Large intestine (tissue), 12 donors: ENCODE results near the gene PRKCH. TPM values are rescaled to one million over a fixed set of nuclear protein-coding genes. Genes with fewer than 3 reads are reported as not detected.

Experiments used
- DNase-seq, 2 donors: peaks; one replicate each; pipeline versions ENCODE4 v3.0.0 to v3.0.0-alpha.2; 2013
- H3K27ac ChIP-seq: one replicate; pipeline ENCODE4 v1.5.1; 2013; ENCODE audit warnings: low read length
- H3K27me3 ChIP-seq: 2 replicates; pipeline ENCODE4 v1.6.1; 2013; ENCODE audit warnings: low read length; ENCODE audit not compliant: control insufficient read depth, insufficient read depth
- H3K36me3 ChIP-seq: 2 replicates; pipeline ENCODE4 v1.6.1; 2013; ENCODE audit warnings: low read length; ENCODE audit not compliant: control insufficient read depth, insufficient read depth
- H3K4me1 ChIP-seq: one replicate; pipeline ENCODE4 v1.6.1; 2013; ENCODE audit warnings: low read length; ENCODE audit not compliant: control insufficient read depth, insufficient read depth
- H3K4me3 ChIP-seq: one replicate; pipeline ENCODE4 v1.5.1; 2013; ENCODE audit warnings: low read length
- H3K9me3 ChIP-seq: one replicate; pipeline ENCODE4 v1.6.1; 2013; ENCODE audit warnings: mild to moderate bottlenecking, low read depth, low read length, moderate library complexity; ENCODE audit not compliant: control insufficient read depth
- WGBS: methylation state at CpG from one replicate; pipeline ENCODE4 v1.1.5; 2013; ENCODE audit warnings: low lambda C conversion rate; ENCODE audit not compliant: insufficient coverage; 5-methylcytosine and 5-hydroxymethylcytosine counted together
- long read RNA-seq, 11 donors: transcript quantifications; one replicate each; lab custom pipeline, GENCODE V29; 2026
- polyA plus RNA-seq: library from polyadenylated mRNA; unstranded; fragments of 120-200 nt; gene quantifications from one replicate; pipeline ENCODE4 v1.2.1, GENCODE V29; 2013

Gene PRKCH
- 7.7 TPM for polyA plus RNA-seq
- long read RNA-seq, donor 1, partial matches to known transcripts, result 0 of 1 reads
- long read RNA-seq, donor 1, other reads (novel, unspliced or antisense), result 0 of 1 reads
- long read RNA-seq, donor 2, partial matches to known transcripts, result 0 of 1 reads
- long read RNA-seq, donor 2, other reads (novel, unspliced or antisense), result 0 of 1 reads
- long read RNA-seq, donor 3, result 0 reads
- long read RNA-seq, donor 4, result 0 reads
- long read RNA-seq, donor 5, partial matches to known transcripts, result 0 of 3 reads
- long read RNA-seq, donor 5, other reads (novel, unspliced or antisense), result 0 of 3 reads
- long read RNA-seq, donor 6, partial matches to known transcripts, result 0 of 2 reads
- long read RNA-seq, donor 6, other reads (novel, unspliced or antisense), result 0 of 2 reads
- long read RNA-seq, donor 7, partial matches to known transcripts, result 0 of 1 reads
- long read RNA-seq, donor 7, other reads (novel, unspliced or antisense), result 0 of 1 reads
- long read RNA-seq, donor 8, transcript PRKCH-201 (14 exons, 3,582 nt), result major isoform, 6 of 15 reads
- long read RNA-seq, donor 8, partial matches to known transcripts, result 9 of 15 reads
- long read RNA-seq, donor 8, other reads (novel, unspliced or antisense), result 0 of 15 reads
- long read RNA-seq, donor 9, partial matches to known transcripts, result 0 of 2 reads
- long read RNA-seq, donor 9, other reads (novel, unspliced or antisense), result 0 of 2 reads
- long read RNA-seq, donor 10, partial matches to known transcripts, result 0 of 2 reads
- long read RNA-seq, donor 10, other reads (novel, unspliced or antisense), result 0 of 2 reads
- long read RNA-seq, donor 11, partial matches to known transcripts, result 0 of 4 reads
- long read RNA-seq, donor 11, other reads (novel, unspliced or antisense), result 0 of 4 reads

DNA sequence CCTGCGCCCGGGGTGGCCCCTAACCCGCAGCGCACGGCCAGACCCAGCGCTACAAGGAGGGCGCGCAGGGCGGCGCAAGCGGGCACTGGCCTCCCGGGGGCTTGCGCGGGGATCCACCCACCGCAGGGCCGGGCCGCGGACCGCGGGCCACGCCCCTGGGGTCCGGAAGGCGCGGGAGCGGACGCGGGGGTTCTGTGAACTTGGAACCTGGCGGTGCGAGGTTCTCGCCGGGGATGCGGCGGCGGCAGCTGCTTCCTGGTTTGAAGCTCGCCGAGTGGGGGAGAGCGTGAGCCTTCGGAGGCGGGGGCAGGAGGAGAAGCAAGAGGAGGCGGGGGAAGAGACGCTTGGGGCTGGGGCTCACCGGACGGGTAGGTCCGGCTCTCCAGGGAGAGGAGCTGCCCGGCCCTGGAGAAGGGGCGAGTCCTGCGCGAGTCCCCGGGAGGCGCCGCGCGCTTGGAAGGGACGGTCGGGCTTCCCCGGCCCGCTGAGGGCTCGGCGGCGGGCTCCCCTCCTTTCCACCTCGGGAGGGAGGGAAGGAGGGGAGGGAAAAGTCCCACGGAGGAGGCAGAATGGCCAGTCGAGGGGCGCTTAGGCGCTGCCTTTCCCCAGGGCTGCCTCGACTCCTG, at the start of gene PRKCH:
Gene PRKCH, plus strand, starts transcription at position 195 of the 626 bp plus-strand sequence. CDS start 523 bp downstream, outside the sequence.
- WGBS, result no CpG with 5 or more reads among the region's 66 CpGs
- H3K4me1 ChIP-seq, result no peaks in the 10 kb centered on the region
- DNase-seq, result peak; percentile 56 to 84
- H3K9me3 ChIP-seq, result no peaks in the 10 kb centered on the region
- peak within 1 kb of the TSS; percentile 27 for H3K27ac ChIP-seq
- no peaks in the 10 kb centered on the region for H3K36me3 ChIP-seq
- H3K4me3 ChIP-seq, result peak within 1 kb of the TSS; percentile 51
- peaks cover 40% of the 10 kb centered on the region for H3K27me3 ChIP-seq

- H3K9me3 ChIP-seq, result peaks cover 4% of the 10 kb centered on the region
- no peak overlapping the region for H3K4me3 ChIP-seq
- H3K36me3 ChIP-seq, result no peaks in the 10 kb centered on the region
- peak in 1 of 2 donors; percentile 62 for DNase-seq
- H3K4me1 ChIP-seq, result no peaks in the 10 kb centered on the region
- no CpG with 5 or more reads among the region's 1 CpG for WGBS
- peaks cover 18% of the 10 kb centered on the region for H3K27me3 ChIP-seq
- no peak overlapping the region for H3K27ac ChIP-seq
Measured at GRCh38 chr14:61277232-61277631, 44.1 kb upstream of the PRKCH start.

- Histone ChIP-seq H3K27ac (no peak overlapping the region), H3K27me3 (peaks cover 18% of the 10 kb centered on the region), H3K36me3 (no peaks in the 10 kb centered on the region), H3K4me3 (peak overlapping the region; percentile 56), H3K4me1 (no peaks in the 10 kb centered on the region), H3K9me3 (peaks cover 4% of the 10 kb centered on the region)
- WGBS, result 25% methylated on average over 4 of the region's 4 CpGs
- no peak for DNase-seq
Measured at GRCh38 chr14:61277784-61278183, 43.6 kb upstream of the PRKCH start.

- DNase-seq, result peak in 1 of 2 donors; percentile 20
- Histone ChIP-seq H3K27ac (peak overlapping the region; percentile 90), H3K4me3 (peak overlapping the region; percentile 56), H3K36me3 (no peaks in the 10 kb centered on the region), H3K4me1 (no peaks in the 10 kb centered on the region), H3K27me3 (peaks cover 18% of the 10 kb centered on the region), H3K9me3 (peaks cover 4% of the 10 kb centered on the region)
- WGBS, result 17% methylated on average over 2 of the region's 5 CpGs
Measured at GRCh38 chr14:61279082-61279481, 42.3 kb upstream of the PRKCH start.

DNA sequence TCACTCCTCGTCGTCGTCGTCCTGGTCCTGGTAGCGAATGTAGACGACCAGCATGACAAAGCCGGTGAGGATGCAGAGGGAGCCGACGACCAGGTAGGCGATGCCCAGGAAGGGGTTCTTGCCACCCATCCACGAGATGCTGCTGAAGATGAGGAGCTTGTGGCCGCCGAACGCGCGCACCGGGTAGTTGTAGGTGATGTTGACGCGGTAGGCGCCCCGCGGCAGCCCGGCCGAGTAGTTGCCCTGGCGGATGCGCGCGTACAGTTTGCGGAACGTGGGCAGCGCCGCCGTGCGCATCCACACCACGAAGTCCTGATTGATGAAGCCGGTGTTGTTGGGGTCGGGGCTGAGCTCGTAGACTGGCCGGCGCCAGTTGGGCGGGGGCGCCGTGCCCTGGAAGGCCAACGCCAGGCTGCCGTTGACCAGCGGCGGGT, 41.3 kb upstream of the PRKCH start:
- no peaks in the 10 kb centered on the region for H3K36me3 ChIP-seq
- peak overlapping the region; percentile 56 for H3K4me3 ChIP-seq
- H3K9me3 ChIP-seq, result peaks cover 4% of the 10 kb centered on the region
- peaks cover under 1% of the 10 kb centered on the region for H3K4me1 ChIP-seq
- H3K27me3 ChIP-seq, result peaks cover 18% of the 10 kb centered on the region
- peak overlapping the region; percentile 90 for H3K27ac ChIP-seq
- no peak for DNase-seq
- no CpG with 5 or more reads among the region's 47 CpGs for WGBS

- no CpG with 5 or more reads among the region's 81 CpGs for WGBS
- H3K27ac ChIP-seq, result peak overlapping the region; percentile 90
- peaks cover 18% of the 10 kb centered on the region for H3K27me3 ChIP-seq
- peaks cover 4% of the 10 kb centered on the region for H3K9me3 ChIP-seq
- H3K4me3 ChIP-seq, result peak overlapping the region; percentile 56
- H3K4me1 ChIP-seq, result peaks cover 5% of the 10 kb centered on the region
- peak; percentile 60 to 88 for DNase-seq
- H3K36me3 ChIP-seq, result no peaks in the 10 kb centered on the region
Measured at GRCh38 chr14:61280526-61281185, 40.7 kb upstream of the PRKCH start.

- peak; percentile 92 to 97 for DNase-seq
- peak within 1 kb of the TSS; percentile 56 for H3K4me3 ChIP-seq
- no CpG with 5 or more reads among the region's 43 CpGs for WGBS
- peaks cover 4% of the 10 kb centered on the region for H3K9me3 ChIP-seq
- H3K27me3 ChIP-seq, result peaks cover 18% of the 10 kb centered on the region
- H3K36me3 ChIP-seq, result no peaks in the 10 kb centered on the region
- peak within 1 kb of the TSS; percentile 90 for H3K27ac ChIP-seq
- peaks cover 5% of the 10 kb centered on the region for H3K4me1 ChIP-seq
Measured at GRCh38 chr14:61281186-61281947, 40.0 kb upstream of the PRKCH start, which contains the start of gene TMEM30B. Gene TMEM30B (minus strand): TSS chr14:61281338. CDS start chr14:61281147, 191 bp downstream.

DNA sequence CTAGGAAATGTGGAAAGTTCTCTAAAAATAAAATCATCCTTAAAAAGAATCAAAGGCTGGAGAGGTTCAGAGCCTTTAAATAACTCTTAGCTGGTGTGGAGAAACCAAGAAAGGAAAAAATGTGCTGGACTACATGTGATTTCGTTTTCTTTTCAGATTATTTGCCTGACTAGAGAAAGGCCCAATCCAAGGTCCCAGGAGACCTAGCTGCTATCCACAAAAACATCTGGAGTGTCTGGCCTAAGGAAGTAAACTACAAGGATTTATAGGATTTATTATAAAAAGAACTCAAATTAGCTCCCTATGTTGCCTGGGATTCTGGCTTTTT, 39.5 kb upstream of the PRKCH start:
- Histone ChIP-seq H3K27me3 (peaks cover 18% of the 10 kb centered on the region), H3K4me3 (peak overlapping the region; percentile 56), H3K9me3 (peaks cover 4% of the 10 kb centered on the region), H3K36me3 (no peaks in the 10 kb centered on the region), H3K27ac (peak overlapping the region; percentile 90), H3K4me1 (peaks cover 5% of the 10 kb centered on the region)
- DNase-seq, result no peak
- WGBS, result no CpG with 5 or more reads among the region's 1 CpG

- Histone ChIP-seq H3K9me3 (peaks cover 4% of the 10 kb centered on the region), H3K4me3 (no peak overlapping the region), H3K36me3 (no peaks in the 10 kb centered on the region), H3K27me3 (peaks cover 18% of the 10 kb centered on the region), H3K4me1 (peaks cover 5% of the 10 kb centered on the region), H3K27ac (no peak overlapping the region)
- DNase-seq, result no peak
- no CpG with 5 or more reads among the region's 2 CpGs for WGBS
Measured at GRCh38 chr14:61282746-61283145, 38.6 kb upstream of the PRKCH start.
